ENCODE data around the gene BCL2L11. TPM values are rescaled to one million over a fixed set of nuclear protein-coding genes. Genes with fewer than 3 reads are reported as not detected.

The BCL2L11 gene
- total RNA-seq, 1 experiment from 2014 or later = 12.6 TPM

- no peak overlapping the region for H3K27ac ChIP-seq (ENCODE audit: low read depth, low read length, poor library complexity, severe bottlenecking)
- intact Hi-C loops (cut with micrococcal nuclease; ENCODE audit: unreplicated experiment) = no loop called here
- peak; percentile 35 for DNase-seq (ENCODE audit: low spot score)
- no TSS peak for BruUV-seq (replicated peaks)
- no peaks in the 10 kb centered on the region for H3K36me3 ChIP-seq (ENCODE audit: insufficient read depth, low read length, poor library complexity, severe bottlenecking)
- H3K9me3 ChIP-seq (ENCODE audit: low read depth, low read length, poor library complexity, severe bottlenecking) = no peaks in the 10 kb centered on the region
- H3K4me1 ChIP-seq (ENCODE audit: insufficient read depth, low read length, poor library complexity, severe bottlenecking) = no peaks in the 10 kb centered on the region
- H3K27me3 ChIP-seq (replicated peaks; ENCODE audit: insufficient read depth, low read depth, low read length, poor library complexity) = peaks cover 6% of the 10 kb centered on the region
- no peak overlapping the region for H3K4me3 ChIP-seq (ENCODE audit: low read depth, low read length, poor library complexity, severe bottlenecking)
- TF ChIP-seq EZH2 (IDR thresholded peaks at IDR 0.05; ENCODE audit: borderline replicate concordance, low read depth, low read length, poor library complexity, severe bottlenecking) (no peak), CTCF (conservative IDR thresholded peaks at IDR 0.05; ENCODE audit: low read depth, low read length) (no peak)
- CTCF ChIA-PET = no interaction called here
- POLR2A ChIA-PET (ENCODE audit: low non-redundant PET) = no interaction called here
Measured at GRCh38 chr2:111100765-111101162, 19.9 kb upstream of the BCL2L11 start.

GRCh38 chr2:111101592-111101991 lies 19.1 kb upstream of the BCL2L11 start:
- TF ChIP-seq EZH2 (IDR thresholded peaks at IDR 0.05; ENCODE audit: borderline replicate concordance, low read depth, low read length, poor library complexity, severe bottlenecking) (no peak), CTCF (conservative IDR thresholded peaks at IDR 0.05; ENCODE audit: low read depth, low read length) (no peak)
- DNase-seq (ENCODE audit: low spot score) = no peak
- Histone ChIP-seq H3K4me3 (ENCODE audit: low read depth, low read length, poor library complexity, severe bottlenecking) (no peak overlapping the region), H3K27me3 (replicated peaks; ENCODE audit: insufficient read depth, low read depth, low read length, poor library complexity) (peaks cover 12% of the 10 kb centered on the region), H3K27ac (ENCODE audit: low read depth, low read length, poor library complexity, severe bottlenecking) (no peak overlapping the region), H3K4me1 (ENCODE audit: insufficient read depth, low read length, poor library complexity, severe bottlenecking) (no peaks in the 10 kb centered on the region), H3K36me3 (ENCODE audit: insufficient read depth, low read length, poor library complexity, severe bottlenecking) (no peaks in the 10 kb centered on the region), H3K9me3 (ENCODE audit: low read depth, low read length, poor library complexity, severe bottlenecking) (no peaks in the 10 kb centered on the region)
- POLR2A ChIA-PET (ENCODE audit: low non-redundant PET) = no interaction called here
- CTCF ChIA-PET = no interaction called here
- no TSS peak for BruUV-seq (replicated peaks)
- intact Hi-C loops (cut with micrococcal nuclease; ENCODE audit: unreplicated experiment) = no loop called here

GRCh38 chr2:111102216-111102615 lies 18.5 kb upstream of the BCL2L11 start:
- BruUV-seq (replicated peaks) = no TSS peak
- POLR2A ChIA-PET (ENCODE audit: low non-redundant PET) = no interaction called here

More at GRCh38 chr2:111102216-111102615, 18.5 kb upstream of the BCL2L11 start:
- Histone ChIP-seq H3K36me3 (ENCODE audit: insufficient read depth, low read length, poor library complexity, severe bottlenecking) (no peaks in the 10 kb centered on the region), H3K27me3 (replicated peaks; ENCODE audit: insufficient read depth, low read depth, low read length, poor library complexity) (peaks cover 12% of the 10 kb centered on the region), H3K4me1 (ENCODE audit: insufficient read depth, low read length, poor library complexity, severe bottlenecking) (no peaks in the 10 kb centered on the region), H3K4me3 (ENCODE audit: low read depth, low read length, poor library complexity, severe bottlenecking) (no peak overlapping the region), H3K27ac (ENCODE audit: low read depth, low read length, poor library complexity, severe bottlenecking) (no peak overlapping the region), H3K9me3 (ENCODE audit: low read depth, low read length, poor library complexity, severe bottlenecking) (no peaks in the 10 kb centered on the region)
- intact Hi-C loops (cut with micrococcal nuclease; ENCODE audit: unreplicated experiment) = no loop called here
- CTCF ChIA-PET = no interaction called here
- no peak for TF ChIP-seq EZH2 (IDR thresholded peaks at IDR 0.05; ENCODE audit: borderline replicate concordance, low read depth, low read length, poor library complexity, severe bottlenecking)
- no peak for TF ChIP-seq CTCF (conservative IDR thresholded peaks at IDR 0.05; ENCODE audit: low read depth, low read length)
- DNase-seq (ENCODE audit: low spot score) = no peak
